Osteoblast (primary cell): ENCODE measurements around the gene KYAT1. TPM values are rescaled to one million over a fixed set of nuclear protein-coding genes. Genes with fewer than 3 reads are reported as not detected.
A peak's percentile ranks its signal among the peaks of the same experiment; 100 is the strongest.

ENCODE experiments used
- DNase-seq: peaks from one replicate; pipeline ENCODE4 v3.0.0; 2011; ENCODE audit warnings: low spot score, mixed read lengths; ENCODE audit not compliant: insufficient read length; ENCODE audit errors: missing footprints
- H2AFZ ChIP-seq: 2 replicates; pipeline ENCODE4 v1.6.0; 2011; ENCODE audit warnings: mild to moderate bottlenecking, low read length
- H3K27ac ChIP-seq: 2 replicates; pipeline ENCODE4 v1.5.1; 2011; ENCODE audit warnings: mild to moderate bottlenecking, low read depth, low read length, moderate library complexity
- H3K27me3 ChIP-seq: 2 replicates; pipeline ENCODE4 v1.6.0; 2012; ENCODE audit warnings: mild to moderate bottlenecking, control low read depth, inconsistent platforms, low read length, moderate library complexity; ENCODE audit not compliant: insufficient read depth
- H3K36me3 ChIP-seq: 2 replicates; pipeline ENCODE4 v1.5.1; 2011; ENCODE audit warnings: mild to moderate bottlenecking, low read length, control low read depth, moderate library complexity; ENCODE audit not compliant: insufficient read depth
- H3K4me1 ChIP-seq: 2 replicates; pipeline ENCODE4 v1.5.1; 2011; ENCODE audit warnings: mild to moderate bottlenecking, low read length, control low read depth, moderate library complexity; ENCODE audit not compliant: insufficient read depth
- H3K4me2 ChIP-seq: 2 replicates; pipeline ENCODE4 v1.6.0; 2011; ENCODE audit warnings: mild to moderate bottlenecking, low read length; ENCODE audit not compliant: insufficient read depth
- H3K4me3 ChIP-seq: fragments of 200-600 bp; sonication (generic); 3 replicates; pipeline ENCODE4 v1.5.1; 2012; ENCODE audit warnings: mild to moderate bottlenecking, low read length, inconsistent platforms; ENCODE audit not compliant: insufficient read depth
- H3K79me2 ChIP-seq: 2 replicates; pipeline ENCODE4 v1.6.0; 2012; ENCODE audit warnings: mild to moderate bottlenecking, low read length, control low read depth, inconsistent platforms; ENCODE audit not compliant: insufficient read depth
- H3K9me3 ChIP-seq: 2 replicates; pipeline ENCODE4 v1.5.1; 2011; ENCODE audit warnings: low read depth, low read length, control low read depth
- H4K20me1 ChIP-seq: 2 replicates; pipeline ENCODE4 v1.6.0; 2012; ENCODE audit warnings: mild to moderate bottlenecking, low read length, control low read depth; ENCODE audit not compliant: insufficient read depth
- total RNA-seq: library from RNA; depleted of rRNA; stranded (reverse); fragments of >200 nt; gene quantifications from 2 replicates; pipeline ENCODE4 v1.2.3, GENCODE V29; 2012
- TF ChIP-seq, protein P1 (sequence below): IDR thresholded peaks from 2 replicates; pipeline ENCODE4 v1.5.1; 2011; ENCODE audit warnings: mild to moderate bottlenecking, low read depth, low read length, moderate library complexity; ENCODE audit errors: extremely low read depth

KYAT1 gene
- total RNA-seq, 1 donor = 3.3 TPM

DNA sequence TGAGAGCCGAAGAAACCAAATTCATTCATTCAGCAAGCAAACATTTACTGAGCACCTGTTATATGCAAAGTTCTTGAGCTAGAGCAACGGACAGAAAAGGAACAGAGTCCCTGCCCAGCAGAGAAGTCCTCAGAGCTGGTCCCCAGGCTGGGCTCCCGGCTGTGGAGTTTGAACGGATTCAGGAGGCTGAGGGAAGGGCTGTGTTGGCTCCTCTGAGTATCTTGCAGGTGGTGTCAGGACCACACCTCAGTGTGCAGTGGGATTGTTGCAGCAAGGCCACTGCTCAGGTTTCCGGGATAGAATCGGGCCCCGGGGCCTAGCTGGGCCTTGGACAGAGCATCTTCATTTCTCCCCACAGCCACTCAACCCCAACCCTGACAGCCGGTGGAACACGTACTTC, 89.6 kb downstream of the KYAT1 start:
- H3K79me2 ChIP-seq = peaks cover 20% of the 10 kb centered on the region
- DNase-seq = peak; percentile 75
- peaks cover 54% of the 10 kb centered on the region for H3K36me3 ChIP-seq

DNA sequence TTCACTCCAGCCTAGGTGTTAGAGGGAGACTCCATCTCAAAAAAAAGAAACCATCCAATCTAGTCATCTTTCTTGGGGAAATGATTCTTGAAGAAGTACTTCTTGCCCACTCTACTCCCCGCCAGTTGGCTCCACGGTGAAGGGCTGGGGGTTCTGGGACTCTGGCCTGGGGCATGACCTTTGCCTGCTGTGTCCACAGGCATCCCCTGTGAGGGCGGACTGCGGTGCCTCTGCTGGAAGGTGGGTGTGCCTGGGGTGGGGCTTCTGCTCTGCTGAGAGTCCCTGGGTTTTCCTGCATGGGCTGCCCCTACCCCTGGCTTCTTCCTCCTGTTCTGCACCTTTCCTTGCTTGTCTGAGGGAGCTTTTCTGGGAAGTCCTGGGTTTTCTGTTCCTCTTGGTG, 91.2 kb downstream of the KYAT1 start:
- H3K27ac ChIP-seq = no peak overlapping the region
- no peak overlapping the region for H3K4me3 ChIP-seq
- H3K4me1 ChIP-seq = peaks cover 6% of the 10 kb centered on the region
- DNase-seq = no peak
- H4K20me1 ChIP-seq = peaks cover 3% of the 10 kb centered on the region
- no peaks in the 10 kb centered on the region for H3K9me3 ChIP-seq
- no peak overlapping the region for H2AFZ ChIP-seq
- H3K79me2 ChIP-seq = peaks cover 25% of the 10 kb centered on the region
- TF ChIP-seq, protein P1, sequence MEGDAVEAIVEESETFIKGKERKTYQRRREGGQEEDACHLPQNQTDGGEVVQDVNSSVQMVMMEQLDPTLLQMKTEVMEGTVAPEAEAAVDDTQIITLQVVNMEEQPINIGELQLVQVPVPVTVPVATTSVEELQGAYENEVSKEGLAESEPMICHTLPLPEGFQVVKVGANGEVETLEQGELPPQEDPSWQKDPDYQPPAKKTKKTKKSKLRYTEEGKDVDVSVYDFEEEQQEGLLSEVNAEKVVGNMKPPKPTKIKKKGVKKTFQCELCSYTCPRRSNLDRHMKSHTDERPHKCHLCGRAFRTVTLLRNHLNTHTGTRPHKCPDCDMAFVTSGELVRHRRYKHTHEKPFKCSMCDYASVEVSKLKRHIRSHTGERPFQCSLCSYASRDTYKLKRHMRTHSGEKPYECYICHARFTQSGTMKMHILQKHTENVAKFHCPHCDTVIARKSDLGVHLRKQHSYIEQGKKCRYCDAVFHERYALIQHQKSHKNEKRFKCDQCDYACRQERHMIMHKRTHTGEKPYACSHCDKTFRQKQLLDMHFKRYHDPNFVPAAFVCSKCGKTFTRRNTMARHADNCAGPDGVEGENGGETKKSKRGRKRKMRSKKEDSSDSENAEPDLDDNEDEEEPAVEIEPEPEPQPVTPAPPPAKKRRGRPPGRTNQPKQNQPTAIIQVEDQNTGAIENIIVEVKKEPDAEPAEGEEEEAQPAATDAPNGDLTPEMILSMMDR = no peak
- H3K27me3 ChIP-seq = no peaks in the 10 kb centered on the region
- H3K4me2 ChIP-seq = no peak overlapping the region
- H3K36me3 ChIP-seq = peaks cover 43% of the 10 kb centered on the region

More for the DNA sequence above, 89.6 kb downstream of the KYAT1 start:
- H3K4me2 ChIP-seq = no peak overlapping the region
- H3K4me1 ChIP-seq = peaks cover 6% of the 10 kb centered on the region
- H2AFZ ChIP-seq = no peak overlapping the region
- no peak overlapping the region for H3K4me3 ChIP-seq
- no peak overlapping the region for H3K27ac ChIP-seq
- H3K27me3 ChIP-seq = no peaks in the 10 kb centered on the region
- no peaks in the 10 kb centered on the region for H3K9me3 ChIP-seq
- H4K20me1 ChIP-seq = peaks cover 3% of the 10 kb centered on the region
- TF ChIP-seq, protein P1 = no peak

DNA sequence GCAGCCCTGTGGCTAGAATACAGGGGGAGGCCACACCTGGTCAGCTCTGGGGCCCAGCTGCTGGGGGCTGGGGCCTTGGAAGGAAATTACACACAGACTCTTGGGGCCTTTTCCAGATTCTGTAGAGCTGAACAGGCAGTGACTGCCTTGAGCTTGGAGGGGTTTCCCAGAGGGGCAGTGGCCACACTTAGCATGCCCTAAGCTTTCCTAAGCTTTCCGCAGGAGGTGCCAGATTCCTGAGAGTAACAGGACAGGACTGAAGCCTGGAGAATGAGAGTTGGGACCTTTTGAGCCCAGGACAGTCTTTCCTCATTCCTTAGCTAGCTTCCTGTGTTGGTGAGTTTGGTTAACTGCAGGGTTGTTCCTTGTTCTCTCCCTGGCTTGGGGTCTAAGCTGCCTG, 93.3 kb downstream of the KYAT1 start:
- Histone ChIP-seq H3K4me1 (peaks cover 6% of the 10 kb centered on the region), H3K27ac (no peak overlapping the region), H3K36me3 (peaks cover 29% of the 10 kb centered on the region), H3K4me3 (peak overlapping the region; percentile 96), H3K79me2 (peaks cover 25% of the 10 kb centered on the region), H4K20me1 (peaks cover 3% of the 10 kb centered on the region), H3K9me3 (no peaks in the 10 kb centered on the region), H2AFZ (no peak overlapping the region), H3K27me3 (no peaks in the 10 kb centered on the region), H3K4me2 (peak overlapping the region; percentile 97)
- DNase-seq = no peak
- TF ChIP-seq, protein P1 = no peak

DNA sequence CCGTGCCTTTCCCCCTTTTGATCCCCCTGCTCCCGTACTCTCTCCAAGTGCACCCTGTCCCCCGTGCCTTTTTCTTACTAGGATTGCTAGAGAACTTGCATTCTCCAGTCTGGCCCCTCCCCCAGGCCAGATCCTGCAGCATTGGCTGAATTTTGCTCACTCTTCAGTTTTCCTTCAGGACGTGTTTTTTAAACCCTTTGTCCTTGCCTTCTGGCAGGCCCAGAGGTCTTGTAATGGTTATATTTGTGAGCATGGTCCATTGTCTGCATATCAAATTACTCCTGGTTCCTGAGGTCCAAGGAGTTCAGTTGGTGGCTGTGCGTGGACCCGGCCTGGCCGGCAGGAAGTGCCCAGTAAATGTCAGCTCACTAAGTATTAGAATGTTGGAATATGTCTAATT, 94.1 kb downstream of the KYAT1 start:
- Histone ChIP-seq H3K9me3 (no peaks in the 10 kb centered on the region), H3K4me1 (peaks cover 6% of the 10 kb centered on the region), H3K27ac (peak overlapping the region; percentile 17), H2AFZ (peak overlapping the region; percentile 73), H3K36me3 (peaks cover 21% of the 10 kb centered on the region), H3K79me2 (peaks cover 25% of the 10 kb centered on the region), H3K27me3 (no peaks in the 10 kb centered on the region), H3K4me2 (peak overlapping the region; percentile 97), H3K4me3 (peak overlapping the region; percentile 96), H4K20me1 (peaks cover 3% of the 10 kb centered on the region)
- TF ChIP-seq, protein P1 = no peak
- DNase-seq = peak; percentile 87
